ENCODE results near the gene SPG7.

DNA sequence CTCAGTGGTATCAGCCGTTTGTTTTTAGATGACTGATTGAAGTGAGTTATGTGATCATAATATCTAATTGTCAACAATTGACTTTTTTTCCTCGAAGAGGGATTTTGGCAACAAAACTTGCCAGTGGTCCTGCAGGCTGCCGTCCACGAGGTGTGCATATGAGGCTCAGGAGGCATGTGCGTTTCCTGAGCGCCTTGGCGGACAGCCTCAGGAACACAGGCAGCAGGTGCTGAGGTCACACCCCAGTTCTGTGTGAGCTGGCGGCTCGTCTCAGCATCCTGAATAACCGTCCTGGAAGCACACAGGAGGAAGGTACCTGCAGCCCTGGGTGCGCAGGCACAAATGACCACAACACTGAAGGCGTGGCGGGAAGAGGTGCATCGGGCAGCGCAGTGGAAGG is 11.7 kb downstream of the SPG7 start:
- no peak for TF ChIP-seq POLR2AphosphoS5 (IDR thresholded peaks at IDR 0.05; ENCODE audit: low read depth, low read length)
- no peak for TF ChIP-seq POLR2A (IDR thresholded peaks at IDR 0.05; ENCODE audit: low read depth, low read length)
- TF ChIP-seq TAF1 (IDR thresholded peaks at IDR 0.05; ENCODE audit: low read depth, low read length) = no peak
